Stimulated activated CD8-positive, alpha-beta memory T cell treated with anti-CD3 and anti-CD28 coated beads, Interleukin-2, amount 100 ng/mL, for 48 hours (primary cell): ENCODE results near the gene PCDH10.
"Not testable (repeated sequence)": the region's sequence is repeated elsewhere in the genome, so short reads cannot be mapped to it uniquely, and the experiment has no call there.

Experiments used
- DNase-seq, 2 donors: peaks; one replicate each; pipeline ENCODE4 v3.0.0-alpha.2; 2020; ENCODE audit warnings: low read depth in 2 of 2

The PCDH10 gene

GRCh38 chr4:133233922-133234321 lies 84.8 kb downstream of the PCDH10 start:
- no peak for DNase-seq

GRCh38 chr4:133240451-133240850 lies 91.4 kb downstream of the PCDH10 start:
- not testable (repeated sequence) for DNase-seq
